H1 (cell line): ENCODE measurements around the gene HMCN2. TPM values are rescaled to one million over a fixed set of nuclear protein-coding genes. Genes with fewer than 3 reads are reported as not detected.

Source experiments
- CTCF ChIA-PET: fragments of 300-600 bp; sonication (Branson Sonifier 250); formaldehyde crosslinking; loops from one replicate; lab custom pipeline; 2021; ENCODE audit not compliant: partially characterized antibody; lab: Charles Lee
- POLR2A ChIA-PET: fragments of 300-600 bp; sonication (Branson Sonifier 250); formaldehyde crosslinking; loops from one replicate; lab custom pipeline; 2021; ENCODE audit warnings: inconsistent platforms; ENCODE audit not compliant: partially characterized antibody; lab: Charles Lee
- DNase-seq, 2 experiments: peaks; one replicate each; pipeline versions ENCODE4 v3.0.0 to v3.0.0-alpha.2; 2010 to 2022; ENCODE audit warnings: low spot score in 2 of 2, low read depth in 1 of 2, mixed read lengths in 1 of 2
- FAIRE-seq: peaks from 2 replicates; lab custom pipeline; 2011; peaks lifted over from hg19 to GRCh38; lab: Jason Lieb, UNC
- H2AFZ ChIP-seq: 2 replicates; pipeline ENCODE4 v1.8.1; 2012; ENCODE audit warnings: low read length, inconsistent platforms
- H2AK5ac ChIP-seq: 2 replicates; pipeline ENCODE4 v1.6.1; 2013; ENCODE audit warnings: low read depth, low read length
- H2BK120ac ChIP-seq: replicated peaks from 2 replicates; pipeline ENCODE3; 2013; ENCODE audit warnings: low read depth, low read length, inconsistent platforms
- H2BK12ac ChIP-seq: 2 replicates; pipeline ENCODE4 v1.6.1; 2013; ENCODE audit warnings: low read depth, low read length
- H2BK15ac ChIP-seq: 2 replicates; pipeline ENCODE4 v1.6.1; 2013; ENCODE audit warnings: low read length
- H2BK20ac ChIP-seq: 2 replicates; pipeline ENCODE4 v1.6.1; 2013; ENCODE audit warnings: low read length
- H2BK5ac ChIP-seq: 2 replicates; pipeline ENCODE4 v1.6.1; 2013; ENCODE audit warnings: low read depth, low read length
- H3K14ac ChIP-seq: 2 replicates; pipeline ENCODE4 v1.6.1; 2013; ENCODE audit warnings: inconsistent platforms; ENCODE audit not compliant: insufficient read length
- H3K18ac ChIP-seq: 2 replicates; pipeline ENCODE4 v1.6.1; 2013; ENCODE audit warnings: low read length; ENCODE audit errors: extremely low read depth
- H3K23ac ChIP-seq: 2 replicates; pipeline ENCODE4 v1.6.1; 2013; ENCODE audit warnings: inconsistent platforms; ENCODE audit not compliant: insufficient read length
- H3K23me2 ChIP-seq: 2 replicates; pipeline ENCODE4 v1.6.1; 2013; ENCODE audit warnings: low read depth, low read length
- H3K27ac ChIP-seq: 2 replicates; pipeline ENCODE4 v1.6.1; 2011; ENCODE audit warnings: low read depth, low read length, inconsistent platforms
- H3K27me3 ChIP-seq, 4 experiments: replicated peaks in 1 of 4; 1 replicate in 1 of 4; 2 replicates in 3 of 4; pipeline versions ENCODE4 v1.6.1 to v1.8.1; 2011 to 2013; ENCODE audit warnings: low read length in 3 of 4, mild to moderate bottlenecking in 3 of 4, inconsistent platforms in 2 of 4, mixed read lengths in 2 of 4, moderate library complexity in 1 of 4; ENCODE audit not compliant: control insufficient read depth in 3 of 4, insufficient read depth in 3 of 4; ENCODE audit errors: extremely low read depth in 1 of 4
- H3K36me3 ChIP-seq, 4 experiments: 2 replicates each; pipeline versions ENCODE4 v1.6.1 to v1.8.1; 2011 to 2013; ENCODE audit warnings: mild to moderate bottlenecking in 4 of 4, low read length in 3 of 4, moderate library complexity in 2 of 4, control low read depth in 1 of 4, inconsistent platforms in 1 of 4; ENCODE audit not compliant: insufficient read depth in 4 of 4, control insufficient read depth in 2 of 4
- H3K4ac ChIP-seq: replicated peaks from 2 replicates; pipeline ENCODE3; 2013; ENCODE audit warnings: low read length, low read depth, mixed read lengths, inconsistent platforms; ENCODE audit not compliant: insufficient read length
- H3K4me1 ChIP-seq, 4 experiments: replicated peaks in 1 of 4; 1 replicate in 1 of 4; 2 replicates in 3 of 4; pipeline versions ENCODE4 v1.6.1 to v1.8.1; 2011 to 2013; ENCODE audit warnings: low read length in 3 of 4, inconsistent platforms in 2 of 4, mixed read lengths in 1 of 4; ENCODE audit not compliant: insufficient read depth in 4 of 4, control insufficient read depth in 3 of 4
- H3K4me2 ChIP-seq, 2 experiments: 2 replicates each; pipeline versions ENCODE4 v1.6.1 to v1.8.1; 2011 to 2013; ENCODE audit warnings: low read depth in 2 of 2, low read length in 2 of 2, control low read depth in 1 of 2, inconsistent platforms in 1 of 2, mild to moderate bottlenecking in 1 of 2; ENCODE audit not compliant: insufficient read depth in 1 of 2
- H3K4me3 ChIP-seq, 4 experiments: fragments of 200-600, 300-600 bp in 1 of 4; sonication (generic), shearing (Covaris generic), sonication (Bioruptor Twin) in 1 of 4; 2 replicates each; pipeline versions ENCODE4 v1.5.1 to v1.8.1; 2011 to 2016; ENCODE audit warnings: low read length in 4 of 4, low read depth in 3 of 4, control low read depth in 2 of 4, inconsistent platforms in 2 of 4, mild to moderate bottlenecking in 2 of 4, mixed read lengths in 1 of 4, moderate library complexity in 1 of 4; ENCODE audit not compliant: insufficient read depth in 2 of 4; ENCODE audit errors: extremely low read depth in 1 of 4
- H3K56ac ChIP-seq: replicated peaks from 2 replicates; pipeline ENCODE3; 2013; ENCODE audit warnings: low read depth, mild to moderate bottlenecking, mixed read lengths, low read length, inconsistent platforms; ENCODE audit not compliant: insufficient read length
- H3K79me1 ChIP-seq: 2 replicates; pipeline ENCODE4 v1.6.1; 2013; ENCODE audit warnings: low read depth, low read length, control low read depth
- H3K79me2 ChIP-seq, 2 experiments: 2 replicates each; pipeline versions ENCODE4 v1.6.1 to v1.8.1; 2012 to 2013; ENCODE audit warnings: low read length in 2 of 2, mild to moderate bottlenecking in 2 of 2, inconsistent platforms in 1 of 2; ENCODE audit not compliant: insufficient read depth in 2 of 2, control insufficient read depth in 1 of 2
- H3K9ac ChIP-seq, 4 experiments: replicated peaks in 1 of 4; 1 replicate in 1 of 4; 2 replicates in 3 of 4; pipeline versions ENCODE4 v1.6.1 to v1.8.1; 2011 to 2013; ENCODE audit warnings: low read depth in 3 of 4, low read length in 3 of 4, control low read depth in 2 of 4, mild to moderate bottlenecking in 2 of 4, moderate library complexity in 2 of 4, inconsistent platforms in 1 of 4; ENCODE audit errors: extremely low read depth in 1 of 4
- H3K9me3 ChIP-seq, 2 experiments: 2 replicates each; pipeline versions ENCODE4 v1.6.1 to v1.8.1; 2012 to 2013; ENCODE audit warnings: mild to moderate bottlenecking in 2 of 2, moderate library complexity in 2 of 2, control low read depth in 1 of 2, inconsistent platforms in 1 of 2, low read depth in 1 of 2, low read length in 1 of 2, mixed read lengths in 1 of 2; ENCODE audit not compliant: insufficient read depth in 2 of 2
- H4K20me1 ChIP-seq, 2 experiments: replicated peaks in 1 of 2; 2 replicates each; pipeline versions ENCODE3 to v1.8.1; 2011 to 2013; ENCODE audit warnings: inconsistent platforms in 2 of 2, low read length in 2 of 2, mild to moderate bottlenecking in 1 of 2; ENCODE audit not compliant: insufficient read depth in 2 of 2, control insufficient read depth in 1 of 2
- H4K5ac ChIP-seq: 2 replicates; pipeline ENCODE4 v1.6.1; 2013; ENCODE audit warnings: low read length, low read depth, mixed read lengths, inconsistent platforms; ENCODE audit not compliant: insufficient read length
- H4K8ac ChIP-seq: 2 replicates; pipeline ENCODE4 v1.8.0; 2013; ENCODE audit warnings: mild to moderate bottlenecking, moderate library complexity, low read length, inconsistent platforms; ENCODE audit not compliant: insufficient read depth; ENCODE audit errors: extremely low read depth
- H4K91ac ChIP-seq: replicated peaks from 2 replicates; pipeline ENCODE3; 2013; ENCODE audit warnings: low read length, mixed read lengths, inconsistent platforms; ENCODE audit not compliant: insufficient read length
- ATF2 ChIP-seq: IDR thresholded peaks from 2 replicates; pipeline ENCODE4 v1.6.1; 2012; ENCODE audit warnings: low read length, inconsistent platforms
- ATF3 ChIP-seq: IDR thresholded peaks from 2 replicates; pipeline ENCODE4 v1.6.1; 2011; ENCODE audit warnings: low read depth, mild to moderate bottlenecking, low read length; ENCODE audit not compliant: insufficient read depth
- EZH2 ChIP-seq: fragments of 200-600 bp; sonication (generic); IDR thresholded peaks from 2 replicates; pipeline ENCODE4 v1.7.1; 2012; ENCODE audit warnings: low read depth, mild to moderate bottlenecking, moderate library complexity, low read length, inconsistent platforms; ENCODE audit not compliant: severe bottlenecking
- HDAC6 ChIP-seq: IDR thresholded peaks from one replicate; pipeline ENCODE4 v1.7.1; 2012; ENCODE audit warnings: low read depth, mild to moderate bottlenecking, inconsistent platforms, low read length, moderate library complexity
- KDM4A ChIP-seq: IDR thresholded peaks from one replicate; pipeline ENCODE4 v1.7.1; 2012; ENCODE audit warnings: low read depth, mild to moderate bottlenecking, moderate library complexity, low read length, inconsistent platforms; ENCODE audit not compliant: severe bottlenecking
- MAFK ChIP-seq: IDR thresholded peaks from 2 replicates; pipeline ENCODE4 v1.6.1; 2012; ENCODE audit warnings: low read depth, mild to moderate bottlenecking, improper control_type of control experiment, low read length
- PHF8 ChIP-seq: fragments of 200-600 bp; sonication (generic); conservative IDR thresholded peaks from 2 replicates; pipeline ENCODE4 v1.7.1; 2012; ENCODE audit warnings: low read depth, mild to moderate bottlenecking, inconsistent platforms, low read length, moderate library complexity
- POLR2A ChIP-seq, 2 experiments: IDR thresholded peaks; 1 replicate in 1 of 2; 2 replicates in 1 of 2; pipeline ENCODE4 v1.6.1; 2011; ENCODE audit warnings: low read depth in 2 of 2, low read length in 2 of 2, mild to moderate bottlenecking in 2 of 2; ENCODE audit errors: control extremely low read depth in 1 of 2
- POLR2AphosphoS5 ChIP-seq: IDR thresholded peaks from 2 replicates; pipeline ENCODE4 v1.6.1; 2011; ENCODE audit warnings: low read depth, low read length
- SAP30 ChIP-seq: fragments of 300-600 bp; sonication (generic); IDR thresholded peaks from 2 replicates; pipeline ENCODE4 v1.7.1; 2012; ENCODE audit warnings: low read length, moderate library complexity, mild to moderate bottlenecking, inconsistent platforms; ENCODE audit not compliant: insufficient read depth, insufficient replicate concordance
- TAF1 ChIP-seq: IDR thresholded peaks from 2 replicates; pipeline ENCODE4 v1.6.1; 2011; ENCODE audit warnings: mild to moderate bottlenecking, low read depth, low read length
- WGBS, 2 experiments: shearing (Covaris generic) in 1 of 2; methylation state at CpG; one replicate each; pipeline versions ENCODE4 v1.1.6 to v1.1.7; 2013 to 2015; ENCODE audit warnings: low lambda C conversion rate in 2 of 2, mixed read lengths in 2 of 2, inconsistent platforms in 1 of 2, low coverage in 1 of 2, missing lambda C conversion rate in 1 of 2; ENCODE audit not compliant: insufficient replicate concordance in 2 of 2, insufficient coverage in 1 of 2, insufficient read length in 1 of 2; ENCODE audit errors: extremely low coverage in 1 of 2, missing lambda C conversion rate in 1 of 2; 5-methylcytosine and 5-hydroxymethylcytosine counted together
- polyA plus RNA-seq, 7 experiments: library from polyadenylated mRNA; depleted of rRNA in 3 of 7; stranded (reverse) in 5 of 7; unstranded in 2 of 7; fragments of >200 nt in 5 of 7; fragments of 200-250 nt in 2 of 7; gene quantifications; 1 replicate in 5 of 7; 2 replicates in 1 of 7; 4 replicates in 1 of 7; pipeline versions ENCODE4 v1.2.1 to v1.2.3, GENCODE V29; 2011 to 2013; ENCODE audit warnings: missing spikeins in 2 of 7, mixed read lengths in 2 of 7
- total RNA-seq: library from RNA; stranded (reverse); fragmentation: NEBNext Ultra II Directional; extraction: Animal tissue kit (Norgen Biotek cat#: 25700); gene quantifications from 2 replicates; pipeline ENCODE4 v1.2.1, GENCODE V29; 2021

HMCN2 gene
- total and polyA plus RNA-seq, 2 of the 8 experiments (the other 6 are each of a cell fraction or from before 2014, with no cell fraction given), result 5.0 to 9.1 TPM

GRCh38 chr9:130400870-130401269, 135.3 kb downstream of the HMCN2 start:
- H3K4me1 ChIP-seq, result no peaks in the 10 kb centered on the region
- no peak overlapping the region for H3K27ac ChIP-seq
- no peak overlapping the region for H3K4ac ChIP-seq
- H2AK5ac ChIP-seq, result no peak overlapping the region
- WGBS, 2 experiments, result 96% methylated on average over 8 of the region's 8 CpGs; no CpG with 5 or more reads in 1 of the 2 experiments
- TF ChIP-seq POLR2A (IDR thresholded peaks at IDR 0.05; ENCODE audit: control extremely low read depth in 1 of 2, low read depth in 2 of 2, low read length in 2 of 2) (no peak), MAFK (no peak), EZH2 (no peak), HDAC6 (no peak), KDM4A (no peak), ATF3 (no peak), TAF1 (no peak), POLR2AphosphoS5 (no peak), SAP30 (no peak), PHF8 (no peak), ATF2 (no peak)
- no peaks in the 10 kb centered on the region; a peak in 2 of 8 replicates for H3K36me3 ChIP-seq
- H3K79me1 ChIP-seq, result no peaks in the 10 kb centered on the region
- no peak overlapping the region; the same call in 1 of the 2 replicates for H4K8ac ChIP-seq
- no peak overlapping the region for H3K9ac ChIP-seq
- no peak overlapping the region for H3K4me3 ChIP-seq
- H2BK12ac ChIP-seq, result 0 out of 2 replicates have a peak overlapping the region, but pooled peaks have one; percentile 43
- no peak overlapping the region for H2BK15ac ChIP-seq
- no peak overlapping the region for H4K5ac ChIP-seq
- no peaks in the 10 kb centered on the region for H4K20me1 ChIP-seq
- no peaks in the 10 kb centered on the region for H3K9me3 ChIP-seq
- FAIRE-seq (no peak), DNase-seq (no peak)
- no peak overlapping the region for H3K23ac ChIP-seq
- no peak overlapping the region for H3K56ac ChIP-seq
- CTCF ChIA-PET, result interaction anchor here (0.6 to 1.8 kb wide), 6 partner anchors 22 to 1037 kb away, joined by 3 to 4 read pairs (median 3); no protein-coding TSS in a partner anchor
- H2BK120ac ChIP-seq, result no peak overlapping the region
- H3K27me3 ChIP-seq, result no peaks in the 10 kb centered on the region
- no peaks in the 10 kb centered on the region for H3K79me2 ChIP-seq
- H2AFZ ChIP-seq, result no peak overlapping the region
- no peak overlapping the region for H3K4me2 ChIP-seq
- no peak overlapping the region for H2BK20ac ChIP-seq
- POLR2A ChIA-PET, result interaction anchor here (1.2 to 1.3 kb wide), 2 partner anchors 13 to 47 kb away, joined by 3 to 4 read pairs; no protein-coding TSS in a partner anchor
- no peak overlapping the region for H3K14ac ChIP-seq
- no peak overlapping the region for H4K91ac ChIP-seq
- no peak overlapping the region for H2BK5ac ChIP-seq
- no peak overlapping the region; the same call in 1 of the 2 replicates for H3K18ac ChIP-seq
- no peaks in the 10 kb centered on the region for H3K23me2 ChIP-seq
